ENCODE data around the gene KERA. TPM values are rescaled to one million over a fixed set of nuclear protein-coding genes. Genes with fewer than 3 reads are reported as not detected.

The KERA gene
- total RNA-seq, 6 experiments from 2014 or later: not detected

GRCh38 chr12:91003737-91004136 is 54.1 kb downstream of the KERA start:
- H3K27me3 ChIP-seq: no peaks in the 10 kb centered on the region
- no peak overlapping the region for H3K27ac ChIP-seq
- no peak for ATAC-seq
- no peak for DNase-seq
- H3K36me3 ChIP-seq: no peaks in the 10 kb centered on the region
- intact Hi-C loops (cut with DNase I): no loop called here
- H3K4me3 ChIP-seq: no peak overlapping the region
- no peaks in the 10 kb centered on the region for H3K9me3 ChIP-seq
- no peaks in the 10 kb centered on the region for H3K4me1 ChIP-seq
- TF ChIP-seq, protein P1, sequence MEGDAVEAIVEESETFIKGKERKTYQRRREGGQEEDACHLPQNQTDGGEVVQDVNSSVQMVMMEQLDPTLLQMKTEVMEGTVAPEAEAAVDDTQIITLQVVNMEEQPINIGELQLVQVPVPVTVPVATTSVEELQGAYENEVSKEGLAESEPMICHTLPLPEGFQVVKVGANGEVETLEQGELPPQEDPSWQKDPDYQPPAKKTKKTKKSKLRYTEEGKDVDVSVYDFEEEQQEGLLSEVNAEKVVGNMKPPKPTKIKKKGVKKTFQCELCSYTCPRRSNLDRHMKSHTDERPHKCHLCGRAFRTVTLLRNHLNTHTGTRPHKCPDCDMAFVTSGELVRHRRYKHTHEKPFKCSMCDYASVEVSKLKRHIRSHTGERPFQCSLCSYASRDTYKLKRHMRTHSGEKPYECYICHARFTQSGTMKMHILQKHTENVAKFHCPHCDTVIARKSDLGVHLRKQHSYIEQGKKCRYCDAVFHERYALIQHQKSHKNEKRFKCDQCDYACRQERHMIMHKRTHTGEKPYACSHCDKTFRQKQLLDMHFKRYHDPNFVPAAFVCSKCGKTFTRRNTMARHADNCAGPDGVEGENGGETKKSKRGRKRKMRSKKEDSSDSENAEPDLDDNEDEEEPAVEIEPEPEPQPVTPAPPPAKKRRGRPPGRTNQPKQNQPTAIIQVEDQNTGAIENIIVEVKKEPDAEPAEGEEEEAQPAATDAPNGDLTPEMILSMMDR (IDR thresholded peaks at IDR 0.05): no peak
- TF ChIP-seq POLR2A (IDR thresholded peaks at IDR 0.05): no peak

DNA sequence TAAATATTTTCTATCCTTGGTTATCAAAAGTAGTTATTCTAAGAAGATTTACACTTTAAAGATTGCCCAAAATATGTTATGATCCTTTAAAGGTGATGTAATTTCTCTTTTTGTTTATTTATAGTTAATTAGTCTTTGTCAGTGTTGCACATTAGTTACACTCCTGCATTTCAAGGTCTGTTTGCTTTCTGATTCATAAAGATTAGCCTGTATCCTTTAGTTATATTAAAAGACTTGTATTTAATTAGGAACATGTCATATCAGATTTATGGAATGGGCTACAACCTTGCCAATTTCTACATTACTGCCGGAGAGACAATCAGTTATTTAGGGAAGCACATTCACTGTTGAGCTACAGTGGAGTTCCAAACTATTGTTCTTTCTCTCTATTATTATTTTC is 56.5 kb downstream of the KERA start:
- no peak for TF ChIP-seq POLR2A (IDR thresholded peaks at IDR 0.05)
- TF ChIP-seq, protein P1 (IDR thresholded peaks at IDR 0.05): no peak
- ATAC-seq (no peak), DNase-seq (no peak)
- Histone ChIP-seq H3K9me3 (no peaks in the 10 kb centered on the region), H3K36me3 (no peaks in the 10 kb centered on the region), H3K27ac (no peak overlapping the region), H3K4me1 (no peaks in the 10 kb centered on the region), H3K27me3 (no peaks in the 10 kb centered on the region), H3K4me3 (no peak overlapping the region)
- WGBS (ENCODE audit: insufficient coverage, low coverage, low lambda C conversion rate, missing lambda C conversion rate): 25% methylated on average over 1 of the region's 1 CpG
- intact Hi-C loops (cut with DNase I): no loop called here

Other genes with a start within 250 kb of the KERA start
- gene CCER1, start 102.8 kb downstream of the KERA start, total RNA-seq: not detected
- gene EPYC, start 53.1 kb downstream of the KERA start, total RNA-seq: not detected
- gene LUM, start 53.5 kb upstream of the KERA start, total RNA-seq: 10 to 100 TPM in 3 of 6 experiments, 1 to 10 TPM in 3; 5.1 to 51.2 (median 10.1) TPM
- gene DCN, start 124.8 kb upstream of the KERA start, total RNA-seq: 100 to 1,000 TPM in 5 of 6 experiments, 10 to 100 TPM in 1; 82.7 to 235 (median 164) TPM

All from right lobe of liver (tissue), 6 donors.